ENCODE data around the gene CIC.

CIC gene

DNA sequence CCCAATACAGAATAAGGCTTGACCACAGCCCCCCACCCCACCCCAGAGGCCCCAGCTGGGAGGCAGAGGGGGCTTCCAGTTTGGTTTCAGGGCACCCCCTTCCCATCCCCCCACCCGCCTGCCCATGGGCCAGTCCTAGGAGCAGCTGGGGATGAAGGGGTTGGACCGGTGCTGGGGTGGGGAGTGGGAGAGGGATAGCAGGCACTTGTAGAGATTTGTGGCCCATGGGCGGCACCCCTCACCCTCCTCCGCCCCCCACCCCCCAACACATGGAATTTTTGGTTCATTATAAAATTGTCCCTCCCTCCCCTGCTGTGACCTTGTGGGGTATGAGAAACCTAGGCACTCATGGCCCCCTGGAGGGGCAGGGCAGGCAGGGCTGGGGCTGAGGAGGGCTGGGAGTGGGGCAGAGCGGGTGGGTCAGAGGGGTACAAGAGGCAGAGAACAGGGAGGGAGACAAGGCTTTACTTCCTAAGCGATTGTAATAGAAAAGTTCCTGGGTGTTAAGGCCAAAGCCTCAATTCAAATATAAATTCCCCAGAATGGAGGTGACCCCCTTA, 21.3 kb upstream of the CIC start:
- H3K79me2 ChIP-seq (ENCODE audit: low read length) = peaks cover 42% of the 10 kb centered on the region
- H3K9ac ChIP-seq (ENCODE audit: low read length) = no peak overlapping the region
- no peaks in the 10 kb centered on the region for H3K27me3 ChIP-seq (ENCODE audit: low read depth, low read length)
- TF ChIP-seq EZH2phosphoT487 (IDR thresholded peaks at IDR 0.05; ENCODE audit: low read depth) = no peak
- TF ChIP-seq, protein P1, sequence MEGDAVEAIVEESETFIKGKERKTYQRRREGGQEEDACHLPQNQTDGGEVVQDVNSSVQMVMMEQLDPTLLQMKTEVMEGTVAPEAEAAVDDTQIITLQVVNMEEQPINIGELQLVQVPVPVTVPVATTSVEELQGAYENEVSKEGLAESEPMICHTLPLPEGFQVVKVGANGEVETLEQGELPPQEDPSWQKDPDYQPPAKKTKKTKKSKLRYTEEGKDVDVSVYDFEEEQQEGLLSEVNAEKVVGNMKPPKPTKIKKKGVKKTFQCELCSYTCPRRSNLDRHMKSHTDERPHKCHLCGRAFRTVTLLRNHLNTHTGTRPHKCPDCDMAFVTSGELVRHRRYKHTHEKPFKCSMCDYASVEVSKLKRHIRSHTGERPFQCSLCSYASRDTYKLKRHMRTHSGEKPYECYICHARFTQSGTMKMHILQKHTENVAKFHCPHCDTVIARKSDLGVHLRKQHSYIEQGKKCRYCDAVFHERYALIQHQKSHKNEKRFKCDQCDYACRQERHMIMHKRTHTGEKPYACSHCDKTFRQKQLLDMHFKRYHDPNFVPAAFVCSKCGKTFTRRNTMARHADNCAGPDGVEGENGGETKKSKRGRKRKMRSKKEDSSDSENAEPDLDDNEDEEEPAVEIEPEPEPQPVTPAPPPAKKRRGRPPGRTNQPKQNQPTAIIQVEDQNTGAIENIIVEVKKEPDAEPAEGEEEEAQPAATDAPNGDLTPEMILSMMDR (IDR thresholded peaks at IDR 0.05; ENCODE audit: low read depth, low read length) = no peak
- no peak overlapping the region for H3K27ac ChIP-seq (ENCODE audit: low read length)
- peaks cover 16% of the 10 kb centered on the region for H3K36me3 ChIP-seq (replicated peaks; ENCODE audit: low read depth, low read length)
- H3K9me3 ChIP-seq (ENCODE audit: insufficient read depth, low read length) = no peaks in the 10 kb centered on the region
- H2AFZ ChIP-seq (ENCODE audit: low read depth, low read length) = no peak overlapping the region
- H3K4me2 ChIP-seq (ENCODE audit: low read length) = no peak overlapping the region
- no peak overlapping the region for H3K4me3 ChIP-seq (ENCODE audit: low read length)
- H3K4me1 ChIP-seq (ENCODE audit: low read length) = peaks cover 28% of the 10 kb centered on the region
- peaks cover 28% of the 10 kb centered on the region for H4K20me1 ChIP-seq (ENCODE audit: insufficient read depth, low read length)

DNA sequence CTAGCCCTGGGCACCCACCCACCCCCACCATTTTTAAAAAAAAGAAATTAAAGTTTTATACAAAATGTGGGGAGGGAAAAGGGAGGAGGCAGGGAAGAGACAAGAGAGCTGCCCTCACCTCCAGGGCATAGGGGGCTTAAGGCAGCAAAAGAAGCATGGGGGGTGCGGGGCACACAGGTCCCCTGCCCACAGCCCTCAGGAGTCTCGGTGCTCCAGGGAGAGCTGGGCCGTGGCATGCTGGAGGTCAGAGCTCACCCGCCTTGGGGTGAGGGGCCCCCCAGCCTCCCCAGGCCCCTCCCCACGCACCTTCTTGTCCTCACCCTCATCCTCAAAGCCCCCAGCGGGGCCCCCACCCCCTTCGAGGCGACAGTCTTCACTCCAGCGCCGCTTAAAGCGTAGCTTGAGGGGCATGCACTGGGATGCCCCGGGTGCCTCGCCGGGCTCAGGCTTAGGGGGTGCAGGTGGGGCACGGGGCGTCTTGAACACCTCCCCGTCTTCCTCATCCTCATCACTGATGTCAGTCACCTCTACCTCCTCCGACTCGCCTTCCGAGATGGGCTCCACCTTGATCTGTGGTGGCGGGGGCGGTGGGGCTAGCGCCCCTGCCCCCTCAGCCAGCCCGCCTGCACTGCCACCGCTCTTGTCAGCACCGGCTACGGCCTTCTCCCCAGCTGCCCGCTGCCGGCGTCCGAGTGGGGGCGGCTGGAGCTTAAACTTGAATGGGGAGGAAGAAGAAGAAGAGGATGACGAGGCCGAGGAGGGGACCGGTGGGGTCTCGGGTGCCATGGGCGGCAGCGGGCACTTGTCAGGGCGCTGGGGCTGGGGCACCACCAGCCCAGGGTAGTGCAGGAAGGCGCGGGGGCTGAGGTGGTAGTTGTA, 20.5 kb upstream of the CIC start:
- no peak overlapping the region for H3K4me3 ChIP-seq (ENCODE audit: low read length)
- H3K27ac ChIP-seq (ENCODE audit: low read length) = no peak overlapping the region
- H3K9ac ChIP-seq (ENCODE audit: low read length) = no peak overlapping the region
- peaks cover 31% of the 10 kb centered on the region for H3K4me1 ChIP-seq (ENCODE audit: low read length)
- no peak overlapping the region for H2AFZ ChIP-seq (ENCODE audit: low read depth, low read length)
- no peaks in the 10 kb centered on the region for H3K27me3 ChIP-seq (ENCODE audit: low read depth, low read length)
- TF ChIP-seq, protein P1 (IDR thresholded peaks at IDR 0.05; ENCODE audit: low read depth, low read length) = no peak
- peaks cover 17% of the 10 kb centered on the region for H3K36me3 ChIP-seq (replicated peaks; ENCODE audit: low read depth, low read length)
- no peaks in the 10 kb centered on the region for H3K9me3 ChIP-seq (ENCODE audit: insufficient read depth, low read length)
- H3K4me2 ChIP-seq (ENCODE audit: low read length) = no peak overlapping the region
- peaks cover 48% of the 10 kb centered on the region for H3K79me2 ChIP-seq (ENCODE audit: low read length)
- peaks cover 31% of the 10 kb centered on the region for H4K20me1 ChIP-seq (ENCODE audit: insufficient read depth, low read length)

DNA sequence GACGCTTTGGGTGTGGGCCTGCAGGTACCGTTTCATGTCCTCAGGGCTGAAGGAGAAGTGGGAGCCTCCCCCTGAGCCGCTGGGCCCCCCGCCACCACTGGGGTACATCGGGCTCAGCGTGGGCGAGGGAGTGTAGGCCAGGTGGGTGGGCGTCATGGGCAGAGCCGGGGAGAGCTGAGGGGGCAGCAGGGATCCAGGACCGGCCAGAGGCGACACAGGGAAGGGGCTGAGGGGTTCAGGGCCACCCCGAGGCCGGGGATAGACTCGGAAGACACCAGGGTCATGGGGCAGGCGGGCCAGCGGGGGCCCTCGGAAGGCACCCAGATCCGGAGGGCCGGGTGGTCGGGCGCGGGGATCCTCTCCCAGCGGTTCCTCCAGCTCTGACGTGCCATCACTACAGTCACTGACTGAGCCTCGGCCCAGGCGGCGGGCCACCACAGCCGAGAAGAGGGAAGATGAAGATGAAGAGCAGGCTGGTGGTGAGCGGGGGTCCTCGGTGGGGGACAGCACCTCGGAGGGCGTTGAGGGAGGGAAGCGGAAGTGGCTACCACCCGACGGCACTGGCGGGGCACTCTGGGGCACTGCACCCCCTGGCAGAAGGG, 19.8 kb upstream of the CIC start:
- Histone ChIP-seq H3K27me3 (ENCODE audit: low read depth, low read length) (no peaks in the 10 kb centered on the region), H3K79me2 (ENCODE audit: low read length) (peaks cover 48% of the 10 kb centered on the region), H3K9me3 (ENCODE audit: insufficient read depth, low read length) (no peaks in the 10 kb centered on the region), H3K4me3 (ENCODE audit: low read length) (no peak overlapping the region), H3K27ac (ENCODE audit: low read length) (no peak overlapping the region), H4K20me1 (ENCODE audit: insufficient read depth, low read length) (peaks cover 31% of the 10 kb centered on the region), H3K4me1 (ENCODE audit: low read length) (peaks cover 31% of the 10 kb centered on the region), H2AFZ (ENCODE audit: low read depth, low read length) (no peak overlapping the region), H3K36me3 (replicated peaks; ENCODE audit: low read depth, low read length) (peaks cover 17% of the 10 kb centered on the region), H3K4me2 (ENCODE audit: low read length) (no peak overlapping the region), H3K9ac (ENCODE audit: low read length) (no peak overlapping the region)
- TF ChIP-seq EZH2phosphoT487 (IDR thresholded peaks at IDR 0.05; ENCODE audit: low read depth) = no peak
- TF ChIP-seq, protein P1 (IDR thresholded peaks at IDR 0.05; ENCODE audit: low read depth, low read length) = no peak

DNA sequence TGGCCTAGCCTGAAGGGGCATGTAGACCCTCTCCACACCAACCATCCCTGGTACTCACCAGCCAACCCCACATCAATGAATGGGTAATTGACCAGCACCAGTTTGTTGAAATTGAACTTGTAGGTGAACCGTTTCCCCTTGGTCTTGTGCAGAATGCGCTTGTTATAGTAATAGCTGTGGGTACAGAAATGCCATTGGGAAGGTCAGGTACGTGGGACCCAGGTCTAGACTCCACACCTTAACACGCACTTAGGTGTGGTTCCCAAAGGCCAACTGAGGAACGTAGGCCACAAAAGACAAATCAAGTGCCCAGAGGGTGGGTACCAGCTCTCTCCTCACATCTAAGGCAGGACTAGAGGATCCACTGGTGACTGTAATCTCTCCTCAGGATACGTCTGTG, 19.3 kb upstream of the CIC start:
- Histone ChIP-seq H3K36me3 (replicated peaks; ENCODE audit: low read depth, low read length) (peaks cover 17% of the 10 kb centered on the region), H3K9me3 (ENCODE audit: insufficient read depth, low read length) (no peaks in the 10 kb centered on the region), H2AFZ (ENCODE audit: low read depth, low read length) (no peak overlapping the region), H3K79me2 (ENCODE audit: low read length) (peaks cover 53% of the 10 kb centered on the region), H3K4me2 (ENCODE audit: low read length) (no peak overlapping the region), H3K27ac (ENCODE audit: low read length) (no peak overlapping the region), H3K4me3 (ENCODE audit: low read length) (no peak overlapping the region), H3K9ac (ENCODE audit: low read length) (no peak overlapping the region), H3K4me1 (ENCODE audit: low read length) (peaks cover 31% of the 10 kb centered on the region), H4K20me1 (ENCODE audit: insufficient read depth, low read length) (peaks cover 31% of the 10 kb centered on the region), H3K27me3 (ENCODE audit: low read depth, low read length) (no peaks in the 10 kb centered on the region)
- TF ChIP-seq EZH2phosphoT487 (IDR thresholded peaks at IDR 0.05; ENCODE audit: low read depth) = no peak
- TF ChIP-seq, protein P1 (IDR thresholded peaks at IDR 0.05; ENCODE audit: low read depth, low read length) = no peak

Measured in OCI-LY3 (cell line).